ENCODE results near the gene STRIT1. TPM values are rescaled to one million over a fixed set of nuclear protein-coding genes. Genes with fewer than 3 reads are reported as not detected.

The STRIT1 gene
- total and polyA plus RNA-seq, 10 of the 15 experiments (the other 5 are each of a cell fraction or from before 2014, with no cell fraction given), result not detected

DNA sequence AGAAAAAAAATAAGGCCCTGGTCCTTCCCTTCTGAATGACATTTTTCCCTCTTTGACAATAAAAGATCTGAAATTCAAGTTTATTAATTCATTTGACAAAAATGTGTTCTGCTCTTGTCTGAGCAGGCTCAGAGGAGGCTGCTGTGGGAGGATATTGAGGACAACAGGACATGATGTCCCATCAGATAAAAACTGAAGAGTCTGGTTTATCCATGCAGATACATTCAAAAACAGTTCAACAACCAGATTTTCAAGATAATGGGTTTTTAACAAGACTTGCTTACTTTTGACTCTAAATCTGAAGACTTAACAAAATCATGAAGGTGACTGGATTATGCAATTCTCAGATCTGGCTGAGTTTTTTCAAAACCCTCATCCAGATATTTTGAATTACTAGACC is 36.9 kb upstream of the STRIT1 start:
- no peaks in the 10 kb centered on the region for H3K9me3 ChIP-seq (replicated peaks; ENCODE audit: control insufficient read depth, insufficient read depth, low read length)
- FAIRE-seq, result no peak
- H4K20me1 ChIP-seq (ENCODE audit: control insufficient read depth, insufficient read depth), result no peaks in the 10 kb centered on the region
- DNase-seq (ENCODE audit: low read depth, low spot score), result no peak
- no peak overlapping the region for H3K4me3 ChIP-seq
- no peak overlapping the region for H2AFZ ChIP-seq (ENCODE audit: control insufficient read depth, low read depth, low read length)
- ChIA-PET CTCF (no interaction called here), SMC1A (ENCODE audit: uncharacterized antibody, unreplicated experiment) (interaction anchor here (0.8 kb wide), 1 partner anchor 12 kb away, joined by 3 read pairs; no protein-coding TSS in a partner anchor), RAD21 (ENCODE audit: unreplicated experiment) (no interaction called here), POLR2A (no interaction called here)
- H3K27ac ChIP-seq (ENCODE audit: control insufficient read depth, insufficient read depth), result no peak overlapping the region
- no peak overlapping the region for H3K4me2 ChIP-seq (ENCODE audit: control insufficient read depth, insufficient read depth)
- H3K27me3 ChIP-seq (replicated peaks in 1 of 2; ENCODE audit: control insufficient read depth in 2 of 2, insufficient read depth in 2 of 2, low read length in 1 of 2), result no peaks in the 10 kb centered on the region
- no TSS peak for BruUV-seq (replicated peaks)
- H3K4me1 ChIP-seq (ENCODE audit: control insufficient read depth, insufficient read depth, low read length), result peaks cover 9% of the 10 kb centered on the region
- H3K79me2 ChIP-seq (ENCODE audit: control insufficient read depth, insufficient read depth, low read length), result no peaks in the 10 kb centered on the region
- no peak for TF ChIP-seq MTA2 (IDR thresholded peaks at IDR 0.05; ENCODE audit: low read depth)
- TF ChIP-seq SIX5 (IDR thresholded peaks at IDR 0.05; ENCODE audit: low read depth, low read length, severe bottlenecking), result no peak
- TF ChIP-seq SREBF1 (IDR thresholded peaks at IDR 0.05; ENCODE audit: low read length), result no peak
- TF ChIP-seq TAF1 (IDR thresholded peaks at IDR 0.05; ENCODE audit: borderline replicate concordance, low read depth, low read length), result no peak
- no peak for TF ChIP-seq SRF (IDR thresholded peaks at IDR 0.05; ENCODE audit: low read depth in 2 of 2, low read length in 2 of 2)
- no peak for TF ChIP-seq CHD2 (IDR thresholded peaks at IDR 0.05; ENCODE audit: borderline replicate concordance, low read depth, low read length)
- TF ChIP-seq NFXL1 (IDR thresholded peaks at IDR 0.05; ENCODE audit: borderline replicate concordance), result no peak
- TF ChIP-seq ZBED1 (IDR thresholded peaks at IDR 0.05; ENCODE audit: borderline replicate concordance), result no peak
- no peak for ATAC-seq
- intact Hi-C loops (cut with micrococcal nuclease; ENCODE audit: unreplicated experiment), result no loop called here
- H3K9ac ChIP-seq (ENCODE audit: control insufficient read depth, insufficient read depth, low read length), result no peak overlapping the region
- in situ Hi-C loops (cut with MboI), result no loop called here
- H3K36me3 ChIP-seq (ENCODE audit: control insufficient read depth in 2 of 2, insufficient read depth in 2 of 2, low read length in 1 of 2), result no peaks in the 10 kb centered on the region

- H3K27me3 ChIP-seq (replicated peaks in 1 of 2; ENCODE audit: control insufficient read depth in 2 of 2, insufficient read depth in 2 of 2, low read length in 1 of 2), result no peaks in the 10 kb centered on the region
- H3K9ac ChIP-seq (ENCODE audit: control insufficient read depth, insufficient read depth, low read length), result no peak overlapping the region
- H3K36me3 ChIP-seq (ENCODE audit: control insufficient read depth in 2 of 2, insufficient read depth in 2 of 2, low read length in 1 of 2), result no peaks in the 10 kb centered on the region
- 52% methylated on average over 6 of the region's 6 CpGs for WGBS (ENCODE audit: insufficient coverage, insufficient replicate concordance, low lambda C conversion rate, missing lambda C conversion rate)
- no peak for FAIRE-seq
- no peaks in the 10 kb centered on the region for H4K20me1 ChIP-seq (ENCODE audit: control insufficient read depth, insufficient read depth)
- TF ChIP-seq ZNF384 (IDR thresholded peaks at IDR 0.05; ENCODE audit: borderline replicate concordance, low read depth, low read length) (no peak), KAT2A (conservative IDR thresholded peaks at IDR 0.05; ENCODE audit: control insufficient read depth, low read depth, low read length) (no peak), CBFB (IDR thresholded peaks at IDR 0.05; ENCODE audit: low read depth) (no peak), TCF7 (IDR thresholded peaks at IDR 0.05; ENCODE audit: borderline replicate concordance) (no peak), CBX5 (IDR thresholded peaks at IDR 0.05; ENCODE audit: low read depth) (no peak), MYB (IDR thresholded peaks at IDR 0.05; ENCODE audit: borderline replicate concordance, low read depth, low read length) (no peak), MEF2A (IDR thresholded peaks at IDR 0.05; ENCODE audit: insufficient read depth, low read depth, low read length) (no peak), ZSCAN29 (IDR thresholded peaks at IDR 0.05) (no peak)
- TF ChIP-seq, protein P1, sequence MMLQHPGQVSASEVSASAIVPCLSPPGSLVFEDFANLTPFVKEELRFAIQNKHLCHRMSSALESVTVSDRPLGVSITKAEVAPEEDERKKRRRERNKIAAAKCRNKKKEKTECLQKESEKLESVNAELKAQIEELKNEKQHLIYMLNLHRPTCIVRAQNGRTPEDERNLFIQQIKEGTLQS (IDR thresholded peaks at IDR 0.05; ENCODE audit: borderline replicate concordance, extremely low read depth, low read depth, low read length), result no peak
- no TSS peak for BruUV-seq (replicated peaks)
- SMC1A ChIA-PET (ENCODE audit: uncharacterized antibody, unreplicated experiment), result interaction anchor here (0.8 kb wide), 1 partner anchor 13 kb away, joined by 3 read pairs; no protein-coding TSS in a partner anchor
- H2AFZ ChIP-seq (ENCODE audit: control insufficient read depth, low read depth, low read length), result no peak overlapping the region
- no peak for DNase-seq (ENCODE audit: low read depth, low spot score)
- no peak overlapping the region for H3K27ac ChIP-seq (ENCODE audit: control insufficient read depth, insufficient read depth)
- POLR2A ChIA-PET, result no interaction called here
- H3K79me2 ChIP-seq (ENCODE audit: control insufficient read depth, insufficient read depth, low read length), result no peaks in the 10 kb centered on the region
- H3K4me3 ChIP-seq, result no peak overlapping the region
- intact Hi-C loops (cut with micrococcal nuclease; ENCODE audit: unreplicated experiment) (loop anchor here (10.0 kb wide), 1 partner anchor 645 kb away; no protein-coding TSS in a partner anchor), in situ Hi-C loops (cut with MboI) (loop anchor here (10.0 kb wide), 1 partner anchor 1005 kb away; the partner anchor contains the start of gene DHX36)
- CTCF ChIA-PET, result interaction anchor here (0.6 kb wide), 1 partner anchor 503 kb away, joined by 3 read pairs; no protein-coding TSS in a partner anchor
- no peak for ATAC-seq
- peaks cover 3% of the 10 kb centered on the region; the same call in 1 of the 2 replicates for H3K4me1 ChIP-seq (ENCODE audit: control insufficient read depth, insufficient read depth, low read length)
- H3K4me2 ChIP-seq (ENCODE audit: control insufficient read depth, insufficient read depth), result no peak overlapping the region
- RAD21 ChIA-PET (ENCODE audit: unreplicated experiment), result no interaction called here
- no peaks in the 10 kb centered on the region for H3K9me3 ChIP-seq (replicated peaks; ENCODE audit: control insufficient read depth, insufficient read depth, low read length)
Measured at GRCh38 chr3:155329513-155330048, 36.1 kb upstream of the STRIT1 start.
